PC-9 (cell line): ENCODE data around the gene BRCC3.

Experiments
- CTCF ChIP-seq: fragments of 200-600 bp; sonication (generic); conservative IDR thresholded peaks from 2 replicates; pipeline ENCODE4 v1.6.1; 2017; ENCODE audit warnings: mixed run types, antibody characterized with exemption, mild to moderate bottlenecking, moderate library complexity
- EZH2 ChIP-seq: fragments of 200-600 bp; sonication (generic); IDR thresholded peaks from 2 replicates; pipeline ENCODE4 v1.8.0; 2017; ENCODE audit warnings: antibody characterized with exemption, low read depth

- TF ChIP-seq CTCF, result no peak
- no peak for TF ChIP-seq EZH2
Observed at GRCh38 chrX:155068165-155068564, 3.1 kb upstream of the BRCC3 start.
